H9 (cell line): Measurements from ENCODE around the gene ABHD17C. TPM values are rescaled to one million over a fixed set of nuclear protein-coding genes. Genes with fewer than 3 reads are reported as not detected.

ENCODE experiments used
- DNase-seq: peaks from one replicate; pipeline ENCODE4 v3.0.0-alpha.2; 2017
- H2AFZ ChIP-seq: one replicate; pipeline ENCODE4 v1.6.1; 2013; ENCODE audit warnings: mild to moderate bottlenecking, low read length, control low read depth, moderate library complexity
- H2AK5ac ChIP-seq: 2 replicates; pipeline ENCODE4 v1.6.1; 2013; ENCODE audit warnings: low read length, control low read depth, mixed read lengths; ENCODE audit not compliant: insufficient read length
- H2BK120ac ChIP-seq: one replicate; pipeline ENCODE4 v1.6.1; 2013; ENCODE audit warnings: low read depth, mild to moderate bottlenecking, low read length, control low read depth, inconsistent platforms; ENCODE audit not compliant: poor library complexity, severe bottlenecking
- H2BK12ac ChIP-seq: 2 replicates; pipeline ENCODE4 v1.6.1; 2013; ENCODE audit warnings: low read length, control low read depth, mixed read lengths, low read depth; ENCODE audit not compliant: insufficient read length
- H2BK15ac ChIP-seq: 2 replicates; pipeline ENCODE4 v1.6.1; 2013; ENCODE audit warnings: low read depth, low read length, control low read depth
- H2BK20ac ChIP-seq: one replicate; pipeline ENCODE4 v1.6.1; 2013; ENCODE audit warnings: low read depth, mild to moderate bottlenecking, low read length, control low read depth, inconsistent platforms; ENCODE audit not compliant: poor library complexity, severe bottlenecking
- H2BK5ac ChIP-seq: 2 replicates; pipeline ENCODE4 v1.6.1; 2013; ENCODE audit warnings: low read length, control low read depth, mixed read lengths; ENCODE audit not compliant: insufficient read length
- H3K14ac ChIP-seq: 2 replicates; pipeline ENCODE4 v1.6.1; 2013; ENCODE audit warnings: low read length, control low read depth; ENCODE audit not compliant: insufficient read depth
- H3K18ac ChIP-seq: 2 replicates; pipeline ENCODE4 v1.6.1; 2013; ENCODE audit warnings: low read depth, mild to moderate bottlenecking, mixed read lengths, low read length, control low read depth; ENCODE audit not compliant: insufficient read length
- H3K23ac ChIP-seq: 2 replicates; pipeline ENCODE4 v1.6.1; 2013; ENCODE audit warnings: low read length, control low read depth, mixed read lengths, low read depth; ENCODE audit not compliant: insufficient read length
- H3K23me2 ChIP-seq: 2 replicates; pipeline ENCODE4 v1.6.1; 2013; ENCODE audit warnings: low read depth, mild to moderate bottlenecking, mixed read lengths, low read length, control low read depth; ENCODE audit not compliant: insufficient read length, poor library complexity, severe bottlenecking
- H3K27ac ChIP-seq: 2 replicates; pipeline ENCODE4 v1.5.1; 2013; ENCODE audit warnings: low read length, control low read depth, mixed read lengths, low read depth; ENCODE audit not compliant: insufficient read length
- H3K27me3 ChIP-seq: 2 replicates; pipeline ENCODE4 v1.6.1; 2013; ENCODE audit warnings: low read length, control low read depth, inconsistent platforms; ENCODE audit not compliant: insufficient read depth
- H3K4ac ChIP-seq: 2 replicates; pipeline ENCODE4 v1.6.1; 2013; ENCODE audit warnings: low read depth, mild to moderate bottlenecking, control low read depth, inconsistent platforms, low read length, moderate library complexity
- H3K4me1 ChIP-seq: 2 replicates; pipeline ENCODE4 v1.6.1; 2013; ENCODE audit warnings: low read length, control low read depth, inconsistent platforms; ENCODE audit not compliant: insufficient read depth
- H3K4me2 ChIP-seq: 2 replicates; pipeline ENCODE4 v1.6.1; 2013; ENCODE audit warnings: low read length, control low read depth, mixed read lengths; ENCODE audit not compliant: insufficient read length, insufficient read depth
- H3K56ac ChIP-seq: 2 replicates; pipeline ENCODE4 v1.6.1; 2013; ENCODE audit warnings: low read depth, mild to moderate bottlenecking, mixed read lengths, low read length, control low read depth; ENCODE audit not compliant: insufficient read length
- H3K79me1 ChIP-seq: 2 replicates; pipeline ENCODE4 v1.6.1; 2013; ENCODE audit warnings: low read depth, mild to moderate bottlenecking, moderate library complexity, low read length, control low read depth, inconsistent platforms; ENCODE audit not compliant: insufficient read depth, poor library complexity, severe bottlenecking
- H3K79me2 ChIP-seq: 2 replicates; pipeline ENCODE4 v1.6.1; 2013; ENCODE audit warnings: low read length, control low read depth, inconsistent platforms; ENCODE audit not compliant: insufficient read depth
- H3K9ac ChIP-seq: 2 replicates; pipeline ENCODE4 v1.6.1; 2013; ENCODE audit warnings: low read length, control low read depth, mixed read lengths; ENCODE audit not compliant: insufficient read length; ENCODE audit errors: extremely low read depth
- H3K9me3 ChIP-seq: one replicate; pipeline ENCODE4 v1.6.1; 2013; ENCODE audit warnings: low read depth, low read length, inconsistent platforms; ENCODE audit not compliant: control insufficient read depth
- H3T11ph ChIP-seq: one replicate; pipeline ENCODE4 v1.6.1; 2013; ENCODE audit warnings: mild to moderate bottlenecking, low read length, control low read depth, inconsistent platforms
- H4K20me1 ChIP-seq: one replicate; pipeline ENCODE4 v1.6.1; 2013; ENCODE audit not compliant: control insufficient read depth, insufficient read length, insufficient read depth
- H4K5ac ChIP-seq: 2 replicates; pipeline ENCODE4 v1.6.1; 2013; ENCODE audit warnings: low read depth, mild to moderate bottlenecking, mixed read lengths, low read length, control low read depth; ENCODE audit not compliant: insufficient read length
- H4K8ac ChIP-seq: replicated peaks from 2 replicates; pipeline ENCODE4 v1.6.1; 2013; ENCODE audit warnings: low read length, control low read depth, mixed read lengths, low read depth; ENCODE audit not compliant: insufficient read length
- H4K91ac ChIP-seq: 2 replicates; pipeline ENCODE4 v1.6.1; 2013; ENCODE audit warnings: low read depth, mild to moderate bottlenecking, moderate library complexity, mixed read lengths, low read length, control low read depth; ENCODE audit not compliant: insufficient read length
- H3K27ac Mint-ChIP-seq, 3 experiments: 2 replicates in 2 of 3; 3 replicates in 1 of 3; pipeline ENCODE4 v1.8.0; 2020 to 2021; ENCODE audit warnings: mixed read lengths in 3 of 3, mild to moderate bottlenecking in 1 of 3, moderate library complexity in 1 of 3
- H3K27me3 Mint-ChIP-seq: 2 replicates; pipeline ENCODE4 v1.8.0; 2021; ENCODE audit warnings: low read depth, mild to moderate bottlenecking, moderate library complexity, mixed read lengths
- H3K36me3 Mint-ChIP-seq, 3 experiments: 2 replicates in 2 of 3; 3 replicates in 1 of 3; pipeline ENCODE4 v1.8.0; 2020 to 2021; ENCODE audit warnings: low read depth in 3 of 3, mixed read lengths in 3 of 3; ENCODE audit not compliant: insufficient read depth in 1 of 3
- H3K4me1 Mint-ChIP-seq, 2 experiments: 2 replicates each; pipeline ENCODE4 v1.8.0; 2020; ENCODE audit warnings: mixed read lengths in 2 of 2
- H3K4me3 Mint-ChIP-seq, 2 experiments: 2 replicates in 1 of 2; 3 replicates in 1 of 2; pipeline ENCODE4 v1.8.0; 2020 to 2021; ENCODE audit warnings: mild to moderate bottlenecking in 2 of 2, mixed read lengths in 2 of 2, moderate library complexity in 1 of 2
- H3K9me3 Mint-ChIP-seq, 2 experiments: 2 replicates in 1 of 2; 3 replicates in 1 of 2; pipeline ENCODE4 v1.8.0; 2020; ENCODE audit warnings: mild to moderate bottlenecking in 2 of 2, mixed read lengths in 2 of 2, moderate library complexity in 1 of 2
- WGBS: extraction: QIAGEN DNeasy Blood & Tissue Kit; methylation state at CpG from one replicate; pipeline ENCODE4 v1.1.7; 2013; ENCODE audit warnings: missing lambda C conversion rate, low lambda C conversion rate, mixed read lengths; ENCODE audit not compliant: insufficient read length; ENCODE audit errors: extremely low coverage; 5-methylcytosine and 5-hydroxymethylcytosine counted together
- total RNA-seq: library from RNA; stranded (reverse); gene quantifications from 2 replicates; pipeline ENCODE4 v1.2.1, GENCODE V29; 2021
- TF ChIP-seq, protein P1 (sequence below): fragments of 200-600 bp; sonication (generic); conservative IDR thresholded peaks from 3 replicates; pipeline ENCODE4 v1.8.0; 2021; ENCODE audit warnings: antibody characterized with exemption, mild to moderate bottlenecking

ABHD17C gene
- total RNA-seq, 1 experiment from 2014 or later: 21.5 TPM

DNA sequence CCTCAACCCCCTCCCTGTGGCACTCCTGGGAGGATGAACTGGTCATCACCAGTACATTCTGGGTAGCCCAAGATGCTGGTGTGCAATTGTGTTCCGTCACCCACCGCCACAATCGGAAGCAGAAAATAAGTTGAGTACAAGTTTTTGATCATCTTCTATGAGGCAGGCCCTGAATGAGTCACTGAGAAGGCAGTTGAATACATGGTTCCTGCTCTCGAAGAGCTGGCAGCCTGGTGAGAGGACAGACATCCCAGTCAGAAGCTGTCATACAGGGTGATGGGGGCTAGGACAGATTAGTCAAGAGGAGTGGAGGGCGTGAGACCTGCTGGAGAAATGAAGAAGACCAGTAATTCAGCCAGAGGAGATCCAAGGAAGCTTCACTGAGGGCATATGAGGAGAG is 90.2 kb downstream of the ABHD17C start:
- Histone ChIP-seq H3K9me3 (no peaks in the 10 kb centered on the region), H2BK12ac (no peak overlapping the region), H3K4ac (no peak overlapping the region), H3K4me1 (no peaks in the 10 kb centered on the region; the same call in 1 of the 2 replicates), H3K18ac (no peak overlapping the region), H3K9ac (no peak overlapping the region), H2BK15ac (no peak overlapping the region), H3K23me2 (peaks cover 2% of the 10 kb centered on the region), H2BK5ac (no peak overlapping the region), H2BK120ac (no peak overlapping the region), H4K20me1 (no peaks in the 10 kb centered on the region), H3K79me1 (no peaks in the 10 kb centered on the region), H3K79me2 (no peaks in the 10 kb centered on the region), H3T11ph (no peak overlapping the region), H2AFZ (no peak overlapping the region), H3K27ac (no peak overlapping the region), H4K5ac (no peak overlapping the region), H3K56ac (no peak overlapping the region), H3K27me3 (no peaks in the 10 kb centered on the region), H4K8ac (no peak overlapping the region), H3K14ac (no peak overlapping the region), H3K4me2 (no peak overlapping the region), H4K91ac (no peak overlapping the region), H2BK20ac (no peak overlapping the region), H2AK5ac (no peak overlapping the region), H3K23ac (no peak overlapping the region)
- Mint-ChIP-seq H3K36me3 (no peaks in the 10 kb centered on the region), H3K4me1 (peaks cover 6% of the 10 kb centered on the region in 2 experiments; a peak in 3 of 4 replicates), H3K4me3 (no peak overlapping the region), H3K9me3 (no peaks in the 10 kb centered on the region), H3K27ac (no peak overlapping the region), H3K27me3 (peaks cover 36% of the 10 kb centered on the region)
- DNase-seq: no peak
- WGBS: no CpG with 5 or more reads among the region's 5 CpGs
- TF ChIP-seq, protein P1, sequence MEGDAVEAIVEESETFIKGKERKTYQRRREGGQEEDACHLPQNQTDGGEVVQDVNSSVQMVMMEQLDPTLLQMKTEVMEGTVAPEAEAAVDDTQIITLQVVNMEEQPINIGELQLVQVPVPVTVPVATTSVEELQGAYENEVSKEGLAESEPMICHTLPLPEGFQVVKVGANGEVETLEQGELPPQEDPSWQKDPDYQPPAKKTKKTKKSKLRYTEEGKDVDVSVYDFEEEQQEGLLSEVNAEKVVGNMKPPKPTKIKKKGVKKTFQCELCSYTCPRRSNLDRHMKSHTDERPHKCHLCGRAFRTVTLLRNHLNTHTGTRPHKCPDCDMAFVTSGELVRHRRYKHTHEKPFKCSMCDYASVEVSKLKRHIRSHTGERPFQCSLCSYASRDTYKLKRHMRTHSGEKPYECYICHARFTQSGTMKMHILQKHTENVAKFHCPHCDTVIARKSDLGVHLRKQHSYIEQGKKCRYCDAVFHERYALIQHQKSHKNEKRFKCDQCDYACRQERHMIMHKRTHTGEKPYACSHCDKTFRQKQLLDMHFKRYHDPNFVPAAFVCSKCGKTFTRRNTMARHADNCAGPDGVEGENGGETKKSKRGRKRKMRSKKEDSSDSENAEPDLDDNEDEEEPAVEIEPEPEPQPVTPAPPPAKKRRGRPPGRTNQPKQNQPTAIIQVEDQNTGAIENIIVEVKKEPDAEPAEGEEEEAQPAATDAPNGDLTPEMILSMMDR: no peak
